ENCODE data around the gene ENTPD3.

The ENTPD3 gene

GRCh38 chr3:40387001-40387894, at the start of gene ENTPD3:
Gene ENTPD3, plus strand, starts transcription at chr3:40387184. Its CDS starts 874 bp downstream, at chr3:40388058.
- peak; percentile 62 for DNase-seq

GRCh38 chr3:40339871-40340270, 47.1 kb upstream of the ENTPD3 start:
- DNase-seq, result no peak

GRCh38 chr3:40340541-40341170, 46.3 kb upstream of the ENTPD3 start:
- DNase-seq, result no peak

- DNase-seq, result no peak
These were observed 45.3 kb upstream of the ENTPD3 start for GRCh38 chr3:40341671-40342070.

GRCh38 chr3:40350529-40350928, 36.5 kb upstream of the ENTPD3 start:
- no peak for DNase-seq

GRCh38 chr3:40355410-40355809, 31.6 kb upstream of the ENTPD3 start:
- no peak for DNase-seq

GRCh38 chr3:40358454-40358853, 28.5 kb upstream of the ENTPD3 start:
- no peak for DNase-seq

GRCh38 chr3:40363674-40364073, 23.3 kb upstream of the ENTPD3 start:
- DNase-seq, result no peak

GRCh38 chr3:40366203-40367162, 20.5 kb upstream of the ENTPD3 start:
- DNase-seq, result no peak

GRCh38 chr3:40369716-40370115, 17.3 kb upstream of the ENTPD3 start:
- no peak for DNase-seq

GRCh38 chr3:40377822-40378221, 9.2 kb upstream of the ENTPD3 start:
- DNase-seq, result no peak

- no peak for DNase-seq
These were observed 7.2 kb upstream of the ENTPD3 start for GRCh38 chr3:40379674-40380306.

- DNase-seq, result no peak
These were observed 4.9 kb upstream of the ENTPD3 start for GRCh38 chr3:40381904-40382616.

GRCh38 chr3:40382617-40382979, 4.4 kb upstream of the ENTPD3 start:
- DNase-seq, result no peak

GRCh38 chr3:40386213-40386612, 771 bp upstream of the ENTPD3 start:
- no peak for DNase-seq

- peak; percentile 3 for DNase-seq
These were observed 891 bp downstream of the ENTPD3 start for GRCh38 chr3:40387895-40388254.

GRCh38 chr3:40396406-40396805, 9.4 kb downstream of the ENTPD3 start:
- no peak for DNase-seq

GRCh38 chr3:40397129-40397528, 10.1 kb downstream of the ENTPD3 start:
- no peak for DNase-seq

- no peak for DNase-seq
These were observed 10.9 kb downstream of the ENTPD3 start for GRCh38 chr3:40397912-40398311.

GRCh38 chr3:40398346-40398745, 11.4 kb downstream of the ENTPD3 start:
- DNase-seq, result no peak

- DNase-seq, result no peak
These were observed 17.7 kb downstream of the ENTPD3 start for GRCh38 chr3:40404591-40405198.

GRCh38 chr3:40407007-40407406, 20.0 kb downstream of the ENTPD3 start:
- no peak for DNase-seq
